Measurements from ENCODE around the gene PISD. TPM values are rescaled to one million over a fixed set of nuclear protein-coding genes. Genes with fewer than 3 reads are reported as not detected.

The PISD gene
- total RNA-seq, 1 donor from 2014 or later = 52.6 TPM

- no peak for DNase-seq
Measured at GRCh38 chr22:31625257-31625640, 36.8 kb downstream of the PISD start.

GRCh38 chr22:31623592-31624304 lies 38.3 kb downstream of the PISD start:
- DNase-seq = no peak

DNA sequence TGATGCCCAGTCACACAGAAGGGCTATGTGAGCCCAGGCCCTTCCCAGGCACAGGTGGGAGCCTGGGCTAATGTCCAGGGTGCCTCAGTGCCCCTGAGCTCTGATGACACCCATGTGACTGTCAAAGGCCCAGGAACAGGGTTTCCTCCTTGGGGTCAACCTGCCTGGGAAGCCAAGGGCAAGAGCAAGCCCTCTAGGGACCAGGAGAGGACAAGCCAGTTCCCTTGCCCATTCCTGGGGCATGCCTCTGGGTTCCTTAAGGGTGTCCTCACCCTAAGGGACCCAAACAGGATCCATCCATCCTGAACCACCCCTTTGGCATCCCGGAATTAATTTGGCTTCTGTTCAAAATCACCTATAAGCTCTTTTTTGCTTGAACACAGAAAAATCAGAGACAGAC lies 39.0 kb downstream of the PISD start:
- no peak for DNase-seq

DNA sequence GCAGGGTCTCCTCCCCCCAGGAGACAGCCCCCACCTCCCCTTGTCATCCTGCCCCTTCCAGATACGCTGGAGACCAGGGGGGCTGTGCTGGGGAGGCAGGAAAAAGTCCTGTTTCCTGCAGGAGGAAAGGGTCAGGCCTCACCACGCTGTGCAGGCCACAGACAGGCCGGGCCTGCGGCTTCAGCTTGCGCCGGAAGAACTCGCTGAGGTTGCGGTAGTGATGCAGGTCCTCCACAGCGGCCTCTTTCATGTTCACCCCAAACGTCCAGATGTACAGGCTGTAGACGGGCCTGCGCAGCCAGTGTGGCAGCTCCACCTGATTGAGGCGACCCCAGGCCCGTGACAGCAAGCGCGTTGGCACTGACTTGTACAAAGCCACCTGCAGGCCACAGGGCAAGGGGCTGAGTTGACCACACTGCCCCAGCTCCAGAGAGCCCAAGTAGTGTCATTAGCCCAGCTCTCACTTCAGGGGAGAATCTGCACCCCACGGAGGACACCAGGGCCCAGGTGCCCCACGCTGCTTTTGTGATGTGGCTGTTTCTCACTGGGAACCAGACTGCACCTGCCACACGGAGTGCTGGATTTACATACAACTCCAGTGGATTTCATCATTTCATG lies 40.4 kb downstream of the PISD start:
- no peak for DNase-seq

- DNase-seq = no peak
Measured at GRCh38 chr22:31620756-31621480, 41.1 kb downstream of the PISD start.

GRCh38 chr22:31619611-31620300 lies 42.3 kb downstream of the PISD start:
- DNase-seq = no peak

- DNase-seq = no peak
Measured at GRCh38 chr22:31618471-31619176, 43.4 kb downstream of the PISD start.

DNA sequence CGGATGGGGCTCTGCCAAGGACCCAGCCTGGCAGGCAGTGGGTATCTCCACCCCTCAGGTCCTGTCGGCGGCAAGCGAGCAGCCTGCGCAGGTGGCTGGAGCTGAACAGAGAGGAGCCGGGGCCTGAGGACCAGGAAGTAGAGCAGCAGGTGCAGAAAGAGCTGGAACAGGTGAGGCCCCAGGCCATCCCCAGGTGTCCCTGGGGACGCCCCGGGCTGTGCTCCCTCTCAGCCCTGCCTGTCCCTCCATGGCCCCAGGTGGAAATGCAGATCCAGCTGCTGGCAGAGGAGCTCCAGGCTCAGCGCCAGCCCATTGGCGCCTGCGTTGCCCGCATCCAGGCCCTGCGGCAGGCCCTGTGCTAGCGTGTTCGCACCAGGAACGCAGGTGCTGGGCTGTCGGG lies 44.0 kb downstream of the PISD start:
- no peak for DNase-seq

DNA sequence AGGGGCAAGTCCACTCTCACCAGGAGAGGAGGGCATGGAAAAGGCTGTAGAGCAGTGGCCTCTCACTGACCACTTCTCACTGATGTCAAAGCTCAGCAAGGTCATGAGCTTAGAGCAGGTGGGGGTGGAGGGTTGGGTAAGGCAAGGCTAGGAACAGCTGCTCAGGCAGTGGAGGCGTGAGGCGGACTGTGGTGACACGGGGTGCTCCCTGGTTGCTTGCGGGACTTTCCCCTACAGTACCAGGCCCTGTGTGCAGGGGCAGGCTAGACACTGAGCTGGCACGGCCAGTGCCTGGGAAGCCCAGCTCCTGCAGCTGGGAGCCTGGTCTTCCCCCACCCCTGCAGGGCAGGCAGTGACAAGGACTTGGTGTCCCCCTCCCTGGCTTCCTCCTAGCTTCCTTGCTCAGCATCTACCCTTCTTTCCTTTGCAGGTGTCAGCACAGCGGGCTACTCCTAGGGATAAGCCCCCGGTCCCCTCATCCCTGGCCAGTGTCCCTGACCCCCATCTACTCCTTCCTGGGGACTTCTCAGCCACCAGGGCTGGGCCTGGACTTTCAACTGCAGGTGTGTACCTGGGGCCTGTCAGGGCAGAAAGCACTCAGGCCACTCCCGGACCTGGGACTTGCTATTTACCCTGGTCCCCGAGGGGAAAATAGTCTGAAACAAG lies 45.6 kb downstream of the PISD start:
- DNase-seq = no peak

DNA sequence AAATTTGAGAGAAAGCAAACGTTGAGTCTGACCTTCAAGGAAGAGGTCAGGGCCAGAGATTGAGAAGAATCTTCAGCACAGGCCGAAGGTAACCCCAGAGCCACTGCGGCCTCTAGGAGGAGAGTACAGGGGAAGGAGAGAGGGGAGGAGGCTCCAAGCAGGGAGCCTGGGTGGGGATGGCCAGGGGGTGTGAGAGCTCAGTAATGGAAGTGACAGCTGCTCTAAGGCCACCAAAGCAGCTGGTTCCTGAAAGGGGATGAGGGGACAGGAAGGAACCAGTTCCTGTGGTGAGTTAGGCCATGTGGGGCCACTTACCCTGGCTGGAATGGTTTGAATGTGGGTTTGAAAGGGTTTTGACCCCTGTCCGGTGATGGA lies 46.1 kb downstream of the PISD start:
- DNase-seq = no peak

DNA sequence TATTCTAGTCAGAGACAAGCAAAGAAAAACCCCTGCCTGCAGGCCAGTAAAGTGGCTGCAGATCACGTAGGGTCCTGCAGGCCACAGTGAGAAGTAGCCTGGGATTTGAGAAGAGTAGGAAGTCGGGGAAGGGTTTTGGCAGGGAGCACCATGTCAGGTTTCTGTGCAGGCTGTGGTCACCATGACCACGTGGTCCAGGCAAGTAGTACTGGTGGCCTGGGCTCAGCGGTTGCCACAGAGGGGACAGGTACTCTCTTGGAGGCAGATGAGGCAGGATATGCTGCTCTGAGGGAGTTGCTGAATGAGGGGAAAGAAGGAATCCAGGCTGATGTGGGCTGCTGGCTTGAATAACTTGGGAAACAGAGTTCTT lies 46.5 kb downstream of the PISD start:
- no peak for DNase-seq

- DNase-seq = no peak
Measured at GRCh38 chr22:31614781-31615490, 47.1 kb downstream of the PISD start.

DNA sequence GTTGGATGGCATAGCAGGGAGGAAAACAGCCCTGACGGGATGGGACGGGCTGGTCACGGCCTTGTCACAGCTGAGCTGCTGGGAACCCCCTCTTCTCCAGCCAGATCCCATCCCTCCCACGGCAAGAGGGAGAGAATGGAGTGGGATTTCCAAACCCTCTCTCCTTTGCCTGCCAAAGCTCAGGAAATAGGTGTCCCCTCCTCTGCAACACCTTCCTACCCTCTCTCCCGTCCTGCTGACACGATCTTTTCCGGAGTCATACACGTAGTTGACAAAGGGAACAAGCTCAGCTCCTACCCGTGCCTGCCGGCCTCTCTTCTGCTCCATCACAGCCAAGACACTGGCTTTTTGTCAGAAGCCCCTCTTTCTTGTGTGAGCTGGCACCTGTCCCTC lies 48.1 kb downstream of the PISD start:
- DNase-seq = no peak

DNA sequence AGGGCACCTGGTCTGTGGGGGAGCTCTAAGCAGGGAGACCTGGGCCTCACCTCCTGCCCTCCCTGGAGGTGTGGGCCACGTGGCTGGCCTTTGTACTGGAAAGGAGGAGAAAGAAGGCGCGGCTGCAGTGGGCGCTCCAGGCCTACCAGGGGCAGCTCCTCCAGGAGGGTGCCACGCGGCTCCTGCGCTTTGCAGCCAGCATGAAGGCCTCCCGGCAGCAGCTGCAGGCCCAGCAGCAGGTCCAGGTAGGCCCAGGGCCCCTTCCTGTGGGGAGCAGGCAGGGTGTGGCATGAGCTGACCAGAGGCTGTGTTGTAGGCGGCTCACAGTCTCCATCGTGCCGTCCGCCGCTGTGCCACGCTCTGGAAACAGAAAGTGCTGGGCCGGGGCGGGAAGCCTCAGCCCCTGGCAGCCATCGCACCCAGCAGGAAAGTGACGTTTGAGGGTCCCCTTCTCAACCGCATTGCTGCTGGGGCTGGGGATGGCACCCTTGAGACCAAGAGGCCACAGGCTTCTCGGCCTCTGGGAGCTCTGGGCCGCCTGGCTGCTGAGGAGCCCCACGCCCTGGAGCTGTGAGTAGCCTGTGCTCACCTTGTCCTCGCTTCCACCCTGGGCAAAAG lies 48.6 kb downstream of the PISD start:
- no peak for DNase-seq

DNA sequence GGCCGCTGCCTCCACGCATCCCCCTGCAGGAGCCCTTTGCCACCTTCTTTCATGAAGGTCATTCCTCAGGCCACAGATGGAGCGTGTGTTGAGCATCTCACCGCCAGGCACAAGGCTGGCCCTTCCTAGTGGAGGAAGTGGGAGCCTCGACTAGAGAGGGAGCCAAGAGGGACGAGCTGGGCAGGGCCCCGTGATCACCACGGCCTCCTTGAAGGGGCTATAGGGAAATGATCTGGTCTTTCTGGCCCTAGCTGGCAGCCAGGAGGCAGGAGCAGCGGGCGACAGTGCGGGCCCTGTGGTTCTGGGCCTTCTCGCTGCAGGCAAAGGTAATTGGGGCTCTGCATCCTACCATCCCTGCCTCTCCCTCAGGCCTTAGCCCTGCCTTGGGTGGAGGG lies 49.1 kb downstream of the PISD start:
- DNase-seq = no peak

- peak; percentile 58 for DNase-seq
Measured at GRCh38 chr22:31611061-31611760, 50.8 kb downstream of the PISD start.

DNA sequence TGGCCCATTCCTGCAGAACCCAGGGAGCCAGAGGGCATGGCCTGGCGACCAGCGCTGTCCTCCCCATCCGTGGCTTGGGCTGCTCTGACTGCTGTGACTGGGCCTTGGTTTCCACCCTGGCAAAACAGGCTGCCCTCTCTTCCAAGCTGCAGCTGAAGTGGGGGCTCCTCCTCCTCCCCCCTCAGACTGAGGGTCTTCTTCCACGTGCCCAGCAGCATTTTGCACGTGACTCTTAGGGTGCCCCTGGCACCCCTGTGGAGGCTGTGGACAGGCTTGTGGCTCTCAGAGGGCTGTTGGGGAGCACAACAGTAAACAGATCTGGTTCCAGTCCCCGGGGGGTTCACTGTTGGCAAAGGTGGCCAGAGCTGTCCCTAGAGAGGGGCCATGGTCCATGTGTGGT lies 51.4 kb downstream of the PISD start:
- no peak for DNase-seq

- no peak for DNase-seq
Measured at GRCh38 chr22:31609716-31610115, 52.3 kb downstream of the PISD start.

- no peak for DNase-seq
Measured at GRCh38 chr22:31607696-31608095, 54.3 kb downstream of the PISD start.

- no peak for DNase-seq
Measured at GRCh38 chr22:31605851-31606585, 56.0 kb downstream of the PISD start.
